Measurements from ENCODE around the gene AGBL4.
A peak's percentile ranks its signal among the peaks of the same experiment; 100 is the strongest.

AGBL4 gene

DNA sequence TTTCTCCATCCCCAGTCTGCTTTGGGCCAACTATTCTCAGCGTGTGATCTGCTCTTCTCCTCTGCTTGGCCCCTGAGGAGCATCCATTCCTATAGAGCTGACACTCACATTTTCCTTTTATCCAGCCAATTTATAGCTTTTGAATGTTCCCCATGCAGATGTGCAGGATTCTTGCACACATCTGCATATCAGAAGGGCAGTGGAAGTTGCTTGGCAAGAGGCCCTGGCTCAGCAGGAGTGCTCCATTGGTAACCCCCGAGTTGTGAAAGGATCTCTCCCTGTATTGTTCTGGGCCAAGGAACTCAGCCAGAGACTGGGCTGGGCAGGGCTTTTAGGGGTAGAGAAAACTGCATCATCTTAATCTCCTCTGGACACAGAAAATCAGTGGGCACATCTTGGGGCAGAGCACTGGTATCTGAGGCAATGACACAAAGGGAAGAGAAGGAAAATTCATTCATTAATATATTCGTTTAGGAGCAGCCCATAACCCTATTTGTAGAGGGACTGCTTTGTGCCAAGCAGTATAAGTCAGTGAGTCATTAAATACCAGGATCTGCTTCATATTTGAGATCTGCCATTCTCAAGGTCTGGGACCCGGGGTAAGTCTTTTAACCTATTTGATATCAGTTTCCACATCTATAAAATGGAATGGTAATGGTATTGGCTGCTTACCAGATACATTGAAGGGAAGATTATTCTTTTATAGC, 1216.0 kb downstream of the AGBL4 start:
- no peak for DNase-seq

DNA sequence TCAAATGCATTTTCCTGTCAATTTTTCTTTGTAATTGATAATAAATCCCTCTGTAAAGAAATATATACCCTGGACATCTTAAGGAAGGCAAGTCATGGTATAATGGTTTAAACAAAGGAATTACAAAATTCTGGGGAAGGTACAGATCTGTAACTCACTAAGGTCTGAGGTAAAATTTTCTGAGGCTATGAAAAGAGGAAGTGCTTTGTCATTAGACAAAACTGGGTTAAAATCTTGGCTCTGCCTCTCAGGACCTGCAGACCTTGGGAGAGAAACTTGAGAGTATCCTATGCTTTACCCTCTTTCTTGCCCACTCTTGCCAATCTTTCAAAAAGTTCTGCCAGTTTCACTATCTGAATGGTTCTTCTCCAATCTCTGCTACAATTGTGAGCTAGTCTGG, 1220.3 kb downstream of the AGBL4 start:
- DNase-seq: no peak

DNA sequence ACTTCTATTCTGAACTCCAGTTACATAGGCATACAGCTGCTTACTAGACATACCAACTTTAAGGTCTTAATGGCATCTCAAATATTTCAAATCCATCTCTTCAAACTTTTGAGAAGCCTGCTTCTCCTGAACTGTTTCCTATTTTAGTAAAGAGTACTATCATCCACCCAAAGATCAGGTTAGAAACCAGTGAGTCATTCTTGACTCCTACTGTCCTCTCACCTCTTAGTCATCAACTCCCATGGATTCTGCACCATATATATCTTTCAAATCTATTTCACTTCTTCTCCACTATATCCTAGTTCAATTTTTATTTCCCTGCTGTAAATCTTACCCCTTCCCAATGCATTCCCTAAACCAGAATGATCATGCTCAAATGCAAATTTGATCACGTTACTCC, 1228.9 kb downstream of the AGBL4 start:
- no peak for DNase-seq

DNA sequence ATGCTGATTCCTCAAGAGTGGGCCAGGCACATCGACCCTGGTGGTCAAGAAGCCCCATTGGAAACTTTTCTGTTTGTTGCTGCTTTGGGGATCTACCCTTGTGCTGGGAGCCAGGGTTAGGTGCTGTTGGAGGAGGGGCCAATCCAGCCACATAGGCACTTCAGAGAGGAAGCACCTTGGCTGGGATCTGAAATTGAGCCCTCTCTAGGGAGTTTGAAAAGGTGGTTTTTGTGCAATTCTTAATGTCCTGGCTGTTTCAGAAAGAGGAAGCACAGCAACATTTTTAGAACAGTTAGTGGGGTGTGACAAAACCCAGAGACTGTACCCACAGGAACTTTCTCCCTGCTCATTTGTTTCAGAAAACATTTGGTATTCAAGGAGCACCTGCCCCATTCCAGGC, 1229.9 kb downstream of the AGBL4 start:
- no peak for DNase-seq

DNA sequence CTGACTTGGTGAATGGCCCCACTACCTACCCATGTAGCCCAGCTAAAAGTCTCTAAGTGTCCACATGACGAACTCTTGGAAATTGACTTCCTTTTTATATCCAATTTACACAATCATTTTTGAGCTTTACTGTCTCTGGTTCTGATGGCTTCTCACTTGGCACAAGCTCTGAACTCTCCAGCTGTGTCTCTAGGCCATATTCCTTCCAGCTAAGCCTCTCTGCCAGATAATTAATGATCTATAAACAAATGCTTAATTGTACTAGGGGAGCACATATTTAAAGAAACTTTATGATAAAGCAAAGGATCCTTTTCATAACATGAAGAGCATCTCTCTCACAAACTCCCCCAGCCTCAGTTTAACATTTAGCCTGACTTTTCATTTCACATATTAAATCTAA, 1230.8 kb downstream of the AGBL4 start:
- no peak for DNase-seq

DNA sequence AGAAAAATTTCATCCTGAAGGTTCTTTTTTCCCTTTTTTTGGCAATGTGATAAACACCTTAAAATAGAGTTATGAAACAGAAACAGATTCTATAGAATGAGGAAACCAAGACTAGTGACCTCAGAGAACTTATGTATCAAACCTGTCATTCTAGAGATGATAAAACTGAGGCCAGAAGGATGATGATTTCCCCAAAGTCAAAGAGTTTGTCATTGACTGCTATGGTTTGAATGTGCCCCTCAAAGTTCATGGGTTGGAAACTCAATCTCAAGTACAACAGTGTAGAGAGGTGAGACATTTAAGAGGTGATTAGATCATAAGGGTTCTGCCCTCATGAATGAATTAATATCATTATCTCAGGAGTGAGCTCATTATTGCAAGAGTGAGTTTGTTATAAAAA, 1233.4 kb downstream of the AGBL4 start:
- no peak for DNase-seq

DNA sequence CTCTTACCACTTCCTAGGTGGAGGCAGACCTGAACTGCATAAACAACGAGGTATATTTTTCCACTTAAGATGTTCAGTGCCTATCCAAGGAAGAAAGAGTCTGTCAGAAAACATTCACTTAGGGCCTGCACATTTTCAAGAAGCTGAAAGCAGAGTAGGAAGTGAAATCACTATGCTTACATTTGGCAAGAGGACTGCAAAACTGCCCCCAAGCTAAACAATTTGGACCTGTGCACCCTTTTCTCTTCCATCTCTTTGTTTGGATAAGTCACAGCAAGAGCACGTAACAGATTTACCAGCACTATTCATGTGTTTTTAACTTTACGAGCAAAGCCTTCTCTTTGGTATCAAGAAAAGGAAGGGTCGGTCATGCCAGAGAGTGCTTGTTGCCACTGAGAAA, 1233.9 kb downstream of the AGBL4 start:
- no peak for DNase-seq

DNA sequence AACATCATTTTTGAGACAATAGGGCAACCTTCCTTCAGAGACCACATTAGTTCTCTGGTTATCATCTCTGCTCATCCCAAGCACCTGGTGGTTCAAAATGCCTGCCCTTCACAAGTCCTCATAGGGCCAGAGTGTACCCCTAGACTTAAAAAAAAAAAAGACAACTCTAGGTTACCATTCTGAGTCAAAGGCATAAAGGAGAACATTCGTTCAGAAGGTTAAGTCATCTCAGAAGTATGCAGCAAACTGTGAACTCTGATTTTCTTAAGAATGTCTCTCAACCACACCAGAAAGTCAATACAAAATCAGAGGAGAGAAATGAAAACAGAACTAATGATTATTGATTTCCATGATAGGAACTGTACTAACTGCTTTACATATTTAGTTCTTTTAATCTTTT, 1237.9 kb downstream of the AGBL4 start:
- DNase-seq: no peak

DNA sequence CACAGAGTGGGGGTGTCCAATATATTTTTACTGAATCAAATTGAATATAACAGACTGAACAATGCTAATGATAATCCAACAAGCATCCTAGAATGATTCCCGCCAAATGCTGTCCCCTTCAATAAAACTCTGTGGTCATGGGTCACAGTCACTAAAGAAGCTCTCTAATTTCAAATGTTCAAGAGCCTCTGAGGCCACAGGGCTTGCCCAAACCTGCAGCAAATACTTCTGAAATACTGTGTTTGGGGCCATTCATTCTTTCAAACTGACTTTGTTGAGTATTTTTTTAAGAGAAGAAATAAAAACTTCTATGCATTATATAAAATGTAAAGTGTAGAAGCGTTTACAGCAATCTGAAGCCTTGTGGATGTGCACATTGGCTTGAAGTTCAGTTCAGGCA, 1239.5 kb downstream of the AGBL4 start:
- no peak for DNase-seq

DNA sequence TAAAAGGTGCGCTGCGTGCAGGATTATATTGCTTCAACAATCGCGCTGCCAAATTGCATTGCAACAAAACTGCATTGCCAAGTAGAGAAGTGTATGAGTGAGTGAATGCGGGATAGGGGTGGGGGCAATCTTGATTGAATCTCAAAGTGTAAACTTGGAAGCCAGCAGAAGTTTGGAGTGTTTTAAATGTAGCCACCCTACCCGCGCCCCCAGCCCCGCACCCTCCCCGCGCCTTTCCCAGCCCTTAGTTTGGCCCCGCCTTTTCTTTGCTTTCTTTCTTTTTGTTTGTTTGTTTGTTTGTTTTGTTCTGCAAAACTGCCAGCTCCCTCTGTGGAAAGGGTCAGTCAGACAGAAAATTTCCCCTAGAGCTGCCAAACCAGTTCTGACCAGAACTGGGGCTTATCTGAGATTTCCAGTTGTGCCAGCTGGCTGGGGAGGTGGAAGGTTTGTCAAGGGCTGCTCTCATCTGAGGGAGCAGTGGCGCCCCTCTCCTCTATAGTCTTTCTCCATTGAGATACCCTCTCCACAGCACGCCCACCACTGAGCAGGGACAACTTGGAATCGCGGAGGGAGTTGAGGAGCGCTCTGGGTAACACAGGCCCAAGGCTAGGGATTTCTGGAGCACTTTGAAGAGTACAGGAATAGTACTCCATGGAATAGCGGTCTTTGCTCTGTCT, 1246.4 kb downstream of the AGBL4 start:
- no peak for DNase-seq

DNA sequence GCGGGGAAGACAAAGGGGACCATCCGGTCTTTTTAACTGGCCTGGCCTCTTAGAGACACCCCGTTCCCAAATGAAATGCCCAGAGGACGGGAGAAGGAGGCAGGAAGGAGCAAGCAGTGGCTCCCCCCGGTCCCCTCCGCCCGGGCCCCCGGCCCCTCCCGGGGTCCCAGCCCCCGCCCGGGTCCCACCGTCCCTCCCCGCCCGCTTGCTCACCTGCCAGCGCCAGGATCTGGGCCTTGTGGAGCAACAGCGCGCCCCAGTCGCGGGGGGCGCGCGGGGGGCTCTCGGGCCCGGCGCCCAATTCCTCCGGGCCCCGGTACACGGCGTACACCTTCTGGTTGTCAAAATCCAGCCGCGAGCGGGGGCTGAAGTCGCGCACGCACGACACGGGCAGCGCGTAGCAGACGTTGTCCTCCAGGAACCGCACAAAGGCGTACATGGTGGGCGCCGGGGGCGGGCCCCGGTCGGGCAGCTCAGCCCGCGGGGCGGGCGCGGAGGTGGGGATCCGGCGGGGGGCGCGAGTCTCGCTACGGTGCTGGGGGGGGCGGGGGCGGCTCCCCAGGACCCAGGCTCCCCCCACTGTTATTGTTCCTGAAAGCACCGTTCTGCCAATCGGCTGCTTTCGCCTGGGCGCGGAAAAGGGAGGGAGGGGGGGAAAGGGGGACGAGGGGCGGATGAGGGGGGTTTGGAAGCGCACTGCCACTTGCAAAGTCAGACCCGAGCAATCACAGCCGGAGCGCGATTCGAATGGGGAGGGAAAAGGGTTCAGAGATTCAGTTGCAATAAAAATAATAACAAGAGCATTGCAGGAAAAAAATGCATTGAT, 1247.1 kb downstream of the AGBL4 start, which contains the start of gene BEND5:
BEND5 (minus strand) TSS at position 499 of the 826 bp plus-strand sequence; CDS start at position 439, 60 bp downstream.
- DNase-seq: peak; percentile 73

DNA sequence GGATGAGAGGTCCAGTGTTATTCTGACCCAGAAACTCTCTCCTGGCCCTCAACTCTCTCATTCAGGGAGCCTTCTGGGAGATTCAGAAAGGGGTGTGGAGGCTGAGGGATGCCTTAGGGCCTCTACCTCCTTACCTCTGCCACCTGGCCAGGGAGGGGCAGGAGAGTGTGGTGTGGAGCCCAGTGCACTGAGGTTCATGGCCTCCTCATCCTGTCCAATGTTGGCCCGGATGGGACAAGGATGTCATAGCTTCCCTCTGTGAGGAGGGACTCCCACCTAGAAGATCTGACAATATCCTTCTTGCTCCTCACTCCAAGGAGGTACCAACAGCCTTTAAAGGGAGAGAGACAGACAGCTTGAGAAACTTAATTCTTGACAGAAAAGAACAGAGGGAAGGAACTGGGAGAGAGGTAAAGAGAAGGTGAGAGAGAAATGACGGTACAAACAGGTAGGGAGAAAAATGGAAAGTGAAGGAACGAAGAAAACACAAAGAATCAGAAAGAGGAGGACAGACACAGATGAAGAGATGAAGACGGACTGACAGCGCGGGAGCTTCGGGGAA, 1247.8 kb downstream of the AGBL4 start:
- DNase-seq: no peak

DNA sequence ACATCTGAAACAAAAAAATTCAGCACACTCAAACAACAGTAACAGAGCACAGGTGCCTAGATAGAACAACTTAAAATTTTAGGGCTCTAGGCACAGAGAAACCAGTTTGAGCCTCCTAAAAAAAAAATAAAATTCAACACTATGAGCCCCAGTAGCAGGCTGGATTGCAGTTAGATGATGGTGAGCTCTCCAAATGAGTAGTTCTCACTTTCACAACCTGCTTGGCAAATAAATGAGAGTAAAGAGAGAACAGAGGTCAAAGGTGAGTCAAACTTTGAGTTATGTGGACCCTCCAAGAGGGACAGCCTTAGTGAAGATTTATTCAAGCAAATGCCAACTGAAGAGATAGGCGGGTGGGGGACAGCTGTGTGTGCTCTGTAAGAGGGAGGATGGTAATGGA, 1250.6 kb downstream of the AGBL4 start:
- no peak for DNase-seq

DNA sequence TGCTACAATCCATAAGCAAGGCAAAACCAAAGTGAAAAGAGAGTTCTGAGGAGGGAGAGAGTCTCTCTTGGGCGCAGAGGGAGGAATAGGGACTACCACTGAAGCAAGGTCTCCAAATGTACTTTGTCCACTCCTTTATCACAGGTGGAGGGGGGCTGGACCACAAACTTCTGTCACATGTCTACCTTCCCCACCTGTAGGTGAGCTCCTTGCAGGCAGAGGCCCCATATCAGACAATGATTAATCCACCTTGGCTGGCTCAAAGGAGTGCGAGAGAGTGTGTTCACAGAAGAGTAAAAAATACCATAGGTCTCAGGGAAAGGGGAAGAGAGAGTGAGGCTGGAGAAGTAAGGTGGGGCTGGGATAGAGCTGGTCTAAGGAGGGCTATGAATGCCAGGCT, 1251.5 kb downstream of the AGBL4 start:
- no peak for DNase-seq

DNA sequence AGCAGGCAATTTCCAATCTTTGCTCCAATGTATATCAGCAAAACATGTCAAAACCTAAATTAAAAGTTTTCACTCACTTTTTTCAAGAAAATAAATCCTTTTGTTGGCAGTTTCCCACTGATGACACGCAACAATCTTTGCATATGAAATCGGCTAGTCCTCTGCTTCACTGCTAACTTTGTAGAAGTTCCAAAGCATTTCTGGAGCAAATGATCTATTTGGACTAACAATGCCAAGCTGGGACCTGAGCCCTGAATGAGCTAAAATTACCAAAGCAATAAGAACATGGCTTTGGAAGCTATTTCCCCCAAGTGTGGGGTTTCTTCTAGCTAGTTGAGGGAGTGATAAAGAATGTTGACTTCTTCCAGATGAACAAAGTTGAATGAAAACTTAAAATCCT, 1252.2 kb downstream of the AGBL4 start:
- no peak for DNase-seq

DNA sequence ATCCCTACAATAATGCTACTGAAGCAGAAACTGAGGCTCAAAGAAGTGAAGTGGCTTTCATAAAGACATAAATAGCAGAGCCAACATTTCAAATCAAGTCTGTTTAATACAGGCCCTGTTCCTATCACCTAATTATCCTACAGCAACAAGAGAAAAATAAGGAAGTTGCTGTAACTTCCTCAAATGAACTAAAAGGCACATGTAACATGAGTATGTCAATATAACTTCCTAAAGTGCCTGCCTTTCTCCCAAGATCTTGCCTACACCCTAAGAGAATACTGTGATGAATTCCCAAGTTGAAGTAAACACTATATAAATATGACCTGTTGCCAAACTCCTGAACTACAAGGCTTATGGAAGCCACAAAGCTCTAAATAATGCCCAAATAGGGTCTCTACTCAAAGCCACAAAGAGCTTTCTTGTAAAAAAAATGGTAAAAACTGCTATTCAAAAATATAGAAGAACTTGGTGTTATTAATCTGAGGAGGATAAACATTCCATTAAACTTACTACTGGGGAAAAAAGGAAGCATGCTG, 1255.7 kb downstream of the AGBL4 start:
- no peak for DNase-seq

DNA sequence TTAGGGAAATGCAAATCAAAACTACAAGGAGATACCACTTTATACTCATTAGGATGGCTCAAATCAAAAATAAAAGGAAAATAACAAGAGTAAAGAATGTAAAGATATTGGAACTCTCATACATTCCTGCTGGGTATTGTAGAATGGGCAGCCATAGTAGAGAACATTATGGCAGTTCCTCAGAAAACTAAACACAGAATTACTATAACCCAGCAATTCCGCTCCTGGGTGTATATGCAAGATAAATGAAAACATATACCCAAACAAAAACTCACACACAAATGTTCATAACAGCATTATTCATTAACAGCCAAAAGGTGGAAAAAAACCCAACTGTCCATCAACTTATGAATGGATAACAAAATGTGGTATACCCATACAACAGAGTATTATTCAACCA, 1258.4 kb downstream of the AGBL4 start:
- no peak for DNase-seq

DNA sequence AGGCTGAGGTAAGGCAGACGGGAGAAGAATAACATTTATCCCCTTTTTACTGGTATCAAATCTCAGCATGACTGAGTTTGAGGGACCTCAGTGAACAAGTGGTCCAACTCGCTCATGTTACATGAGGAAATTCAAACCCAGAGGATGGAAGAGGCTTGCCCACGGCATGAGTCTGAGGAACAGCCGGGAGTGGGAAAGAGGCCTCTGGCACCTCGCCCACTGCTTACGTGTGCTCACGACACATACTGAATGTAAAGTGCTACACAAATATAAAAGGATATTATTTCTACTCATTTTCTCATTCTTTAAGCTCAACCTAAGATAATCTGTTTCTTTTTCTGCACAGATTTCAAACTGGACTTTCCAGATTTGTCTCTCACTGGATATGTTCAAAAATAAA, 1261.8 kb downstream of the AGBL4 start:
- no peak for DNase-seq

DNA sequence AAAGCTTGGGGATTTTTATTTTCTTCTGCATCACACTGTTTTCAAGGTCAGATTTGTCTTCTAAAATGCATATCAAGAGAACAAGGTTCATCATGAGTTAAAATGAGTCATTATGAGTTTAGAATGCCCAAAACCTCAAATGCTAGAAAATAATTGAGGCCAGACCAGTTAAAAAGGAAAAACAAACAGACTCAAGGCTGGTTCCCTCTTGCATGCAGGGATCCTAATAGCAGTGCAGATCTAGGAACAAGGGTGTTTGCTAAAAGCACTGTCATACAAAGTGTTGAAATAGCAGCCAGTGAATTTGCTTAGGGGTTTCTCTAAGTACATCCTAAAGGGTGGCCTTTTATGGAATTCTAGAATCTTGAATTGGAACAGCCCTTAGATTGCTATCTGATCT, 1262.3 kb downstream of the AGBL4 start:
- DNase-seq: no peak

DNA sequence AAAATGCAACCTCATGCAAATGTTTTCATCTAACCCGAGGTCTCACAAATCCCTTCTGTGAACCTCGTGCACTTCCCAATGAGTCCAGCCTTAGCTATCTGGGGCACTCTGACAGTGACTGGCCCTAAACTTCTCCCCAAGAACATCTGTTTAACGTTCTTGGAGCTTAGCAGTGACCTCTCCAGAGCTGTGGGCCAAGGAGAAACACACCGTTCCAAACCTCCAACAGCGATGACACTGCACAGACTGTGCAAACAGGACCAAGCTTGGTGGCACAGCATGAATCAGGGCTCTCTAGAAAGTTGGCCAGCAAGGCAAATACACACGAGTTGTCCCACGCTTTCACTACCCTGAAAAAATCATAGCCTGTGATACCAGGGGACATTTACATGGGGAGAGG, 1262.9 kb downstream of the AGBL4 start:
- DNase-seq: no peak

DNA sequence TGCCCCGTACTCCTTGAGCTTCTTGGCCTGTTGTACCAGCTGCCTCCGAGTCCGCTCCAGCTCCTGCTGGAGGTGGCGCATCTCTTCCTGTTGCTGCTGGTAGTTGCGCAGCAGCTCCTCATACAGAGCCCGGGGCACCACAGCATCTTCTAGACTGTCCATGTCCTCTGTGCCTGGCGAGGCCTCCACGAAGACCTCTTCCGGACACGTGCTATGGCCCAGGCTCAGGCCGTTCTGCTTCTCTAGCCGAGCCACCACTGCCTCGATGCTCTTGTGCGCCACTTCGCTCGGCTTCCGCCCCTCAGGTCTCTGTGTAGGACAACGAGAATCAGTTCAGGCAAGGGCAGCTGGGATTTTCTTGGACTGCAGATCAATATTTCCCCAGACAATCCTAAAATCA, 1264.8 kb downstream of the AGBL4 start:
- DNase-seq: no peak

DNA sequence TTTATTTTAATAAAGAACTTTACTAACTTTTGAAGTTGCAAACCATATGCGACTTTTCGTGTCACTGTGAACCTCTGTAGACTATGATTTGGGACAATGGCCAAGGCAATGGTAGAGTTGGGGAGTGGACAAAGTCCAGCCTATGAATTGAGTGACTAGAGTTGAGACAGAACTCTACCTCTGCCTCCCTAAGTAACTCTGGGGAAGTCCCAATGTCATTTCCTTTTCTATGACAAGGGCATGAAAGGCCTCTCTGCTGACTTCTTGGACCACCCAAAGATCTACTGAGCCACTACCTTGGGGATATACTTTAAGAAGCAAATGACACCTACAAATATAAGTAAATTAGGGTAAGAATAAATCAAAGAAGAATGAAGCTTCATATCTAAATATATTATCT, 1266.4 kb downstream of the AGBL4 start:
- DNase-seq: no peak

DNA sequence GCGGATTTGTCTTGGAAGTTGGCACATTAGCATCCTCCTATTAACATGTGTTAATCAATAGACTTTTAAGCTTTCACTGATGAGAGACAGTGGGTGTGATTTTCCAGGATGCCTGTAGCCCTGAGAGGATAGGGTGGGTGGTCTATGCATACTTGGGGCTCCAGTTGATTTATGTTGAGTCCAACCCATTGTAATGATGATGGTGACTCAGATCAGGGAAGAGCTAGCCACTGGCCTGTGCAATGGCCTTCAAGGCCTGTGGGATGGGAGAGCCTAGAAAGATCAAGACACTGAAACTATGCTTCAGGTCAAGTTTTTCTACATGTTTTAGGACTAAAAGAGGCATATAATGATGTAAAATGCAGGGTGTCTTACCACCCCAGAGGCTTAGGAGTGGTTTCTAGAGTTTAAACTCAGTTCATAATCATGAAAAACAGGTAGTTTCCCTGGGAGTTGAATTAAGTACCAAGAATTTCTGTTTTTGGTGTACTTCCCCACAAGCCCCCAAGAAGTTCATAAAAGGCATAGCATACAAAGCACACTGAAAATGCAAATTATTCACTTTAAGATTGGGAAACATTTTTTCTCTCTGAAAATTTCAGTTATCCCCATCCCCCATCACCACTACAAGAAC, 1267.0 kb downstream of the AGBL4 start:
- DNase-seq: no peak

Measured in stimulated activated CD8-positive, alpha-beta memory T cell treated with anti-CD3 and anti-CD28 coated beads, Interleukin-4, amount 100 ng/mL, for 48 hours (primary cell).